Heart left ventricle (tissue), 16 donors: ENCODE data around the gene MCTP2. TPM values are rescaled to one million over a fixed set of nuclear protein-coding genes. Genes with fewer than 3 reads are reported as not detected.
"Not testable (repeated sequence)": the region's sequence is repeated elsewhere in the genome, so short reads cannot be mapped to it uniquely, and the experiment has no call there.

Experiments used
- ATAC-seq, 4 donors: fragments of 200-7000 bp; cut with Tn5 transposase; one replicate each; pipeline ENCODE4 v1.9.1; 2020 to 2022; ENCODE audit warnings: moderate library complexity in 4 of 4, mild to moderate bottlenecking in 3 of 4, moderate number of reproducible peaks in 1 of 4
- DNase-seq, 5 donors: peaks; one replicate each; pipeline ENCODE4 v3.0.0-alpha.2; 2020
- H3K27ac ChIP-seq, 12 donors: fragments of 200-600 bp; sonication (generic) in 4 of 12; one replicate each; pipeline versions ENCODE4 v1.5.0 to v1.8.0; 2016 to 2022; ENCODE audit warnings: mild to moderate bottlenecking in 2 of 12
- H3K27me3 ChIP-seq, 9 donors: fragments of 200-600 bp; sonication (generic) in 2 of 9; one replicate each; pipeline versions ENCODE4 v1.5.1 to v1.8.0; 2016 to 2022; ENCODE audit warnings: mild to moderate bottlenecking in 3 of 9
- H3K36me3 ChIP-seq, 9 donors: fragments of 200-600 bp; sonication (generic) in 2 of 9; one replicate each; pipeline versions ENCODE4 v1.5.0 to v1.8.0; 2018 to 2022; ENCODE audit warnings: mild to moderate bottlenecking in 2 of 9
- H3K4me1 ChIP-seq, 12 donors: fragments of 200-600 bp; sonication (generic) in 4 of 12; one replicate each; pipeline versions ENCODE4 v1.5.0 to v1.8.0; 2016 to 2022; ENCODE audit warnings: mild to moderate bottlenecking in 3 of 12
- H3K4me3 ChIP-seq, 12 donors: fragments of 200-600 bp; sonication (generic) in 4 of 12; one replicate each; pipeline versions ENCODE4 v1.5.0 to v1.8.0; 2017 to 2022; ENCODE audit warnings: mild to moderate bottlenecking in 9 of 12, moderate library complexity in 4 of 12
- H3K9me3 ChIP-seq, 12 donors: fragments of 200-600 bp; sonication (generic) in 4 of 12; one replicate each; pipeline versions ENCODE4 v1.5.0 to v1.8.0; 2016 to 2022; ENCODE audit warnings: mild to moderate bottlenecking in 1 of 12
- CTCF ChIP-seq, 12 donors: fragments of 200-600 bp; sonication (generic) in 4 of 12; IDR thresholded peaks; one replicate each; pipeline versions ENCODE4 v1.5.0 to v1.8.0; 2018 to 2022; ENCODE audit warnings: antibody characterized with exemption in 12 of 12, mild to moderate bottlenecking in 5 of 12
- POLR2A ChIP-seq, 2 donors: fragments of 450-650 bp; IDR thresholded peaks; one replicate each; pipeline ENCODE4 v1.6.1; 2017; ENCODE audit warnings: antibody characterized with exemption in 2 of 2, mild to moderate bottlenecking in 2 of 2, moderate library complexity in 2 of 2
- WGBS, 4 donors: extraction: QIAGEN DNeasy Blood & Tissue Kit in 2 of 4; methylation state at CpG; one replicate each; pipeline versions ENCODE4 v1.1.5 to v1.1.7; 2013 to 2018; 5-methylcytosine and 5-hydroxymethylcytosine counted together
- intact Hi-C, 10 donors: fragments of 100-400 bp; cut with DNase I; formaldehyde crosslinking; loops; one replicate each; pipeline versions ENCODE4 v1.11.1 to v1.14.2; 2022
- polyA plus RNA-seq, 2 donors: library from polyadenylated mRNA; stranded (reverse); fragments of 200-250 nt; gene quantifications; one replicate each; pipeline ENCODE4 v1.2.3, GENCODE V29; 2013
- total RNA-seq, 9 donors: library from RNA; depleted of rRNA in 2 of 9; stranded (reverse); fragments of >200 nt in 2 of 9; fragmentation: NEBNext Ultra II Directional in 3 of 9; extraction: Animal tissue kit (Norgen Biotek cat#: 25700) in 3 of 9; gene quantifications; one replicate each; pipeline versions ENCODE4 v1.1.0 to v1.2.4, GENCODE V29; 2016 to 2023
- donor health status: ischemic (EF 13 %, LVEDD 7.1; RV severe dilation, severe dysfunction).
- donor health status: healthy with polysubstance abuse.
- donor health status: DM: no; HTN: yes; CAD: no.
- donor health status: DM: no; HTN: no; CAD: no.
- donor health status: ischemic (EF 25% LVEDD 6.9; RV normal size, moderate dysfunction).
- donor health status: ischemic (EF 25% LVEDD 5.7; RV mildly dilated, moderate dysfunction).
- donor health status: healthy.
- donor health status: DM: yes; HTN: yes; CAD: no.
- donor health status: ischemic (EF 35%, LVEDD 5.7; RV mildly dilated, moderate dysfunction).
- donor health status: nonischemic (EF 11% LVEDD 7.7; RV severe dilation, severe dysfunction).
- donor health status: DM: yes; HTN: yes; CAD: no.
- donor health status: PGD.
- donor health status: ischemic (EF 29% LVEDD 5.4; RV normal size, mild dysfunction).
- donor health status: nonischemic (EF 23%, LVEDD 6.1; RV moderate dilation, normal function).

The MCTP2 gene
- total and polyA plus RNA-seq, 11 donors = 0.35 to 12.1 (median 2.0) TPM

DNA sequence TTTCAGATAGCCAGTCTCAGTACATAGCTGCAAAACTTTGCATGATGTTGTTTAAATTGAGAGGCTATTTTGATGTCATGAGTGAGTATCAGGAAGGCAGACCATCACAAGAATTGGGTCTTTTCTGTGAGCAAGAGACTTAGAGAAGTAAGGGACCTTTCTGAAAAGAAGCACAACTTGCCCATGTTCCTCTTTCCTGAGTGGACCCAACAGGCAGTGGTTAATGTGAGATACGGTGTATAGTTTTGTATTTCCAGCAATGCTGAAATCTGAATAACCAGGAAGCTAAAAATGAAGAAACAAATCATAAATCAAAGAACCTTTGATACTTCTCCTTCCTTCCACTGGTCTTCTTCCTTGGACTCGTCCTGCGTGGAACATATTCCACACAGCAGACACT, 25.1 kb downstream of the MCTP2 start:
- Histone ChIP-seq H3K4me3 (no peak overlapping the region), H3K4me1 (peaks cover 0 to 36% (median 0%) of the 10 kb centered on the region in 12 donors), H3K9me3 (peaks cover 0 to 3% (median 0%) of the 10 kb centered on the region in 12 donors), H3K27ac (no peak overlapping the region), H3K27me3 (peaks cover 0 to 5% (median 0%) of the 10 kb centered on the region in 9 donors), H3K36me3 (no peaks in the 10 kb centered on the region)
- ATAC-seq (no peak), DNase-seq (no peak)
- 78 to 90% (median 85%) methylated on average over 3 of the region's 3 CpGs for whole genome bisulfite sequencing, 4 donors
- TF ChIP-seq CTCF (IDR thresholded peaks at IDR 0.05) = no peak
- TF ChIP-seq POLR2A (IDR thresholded peaks at IDR 0.05) = no peak
- intact Hi-C loops = loop anchor here in 1 of 10 donors (10.0 kb wide), 1 partner anchor 48 kb away; no protein-coding TSS in a partner anchor

DNA sequence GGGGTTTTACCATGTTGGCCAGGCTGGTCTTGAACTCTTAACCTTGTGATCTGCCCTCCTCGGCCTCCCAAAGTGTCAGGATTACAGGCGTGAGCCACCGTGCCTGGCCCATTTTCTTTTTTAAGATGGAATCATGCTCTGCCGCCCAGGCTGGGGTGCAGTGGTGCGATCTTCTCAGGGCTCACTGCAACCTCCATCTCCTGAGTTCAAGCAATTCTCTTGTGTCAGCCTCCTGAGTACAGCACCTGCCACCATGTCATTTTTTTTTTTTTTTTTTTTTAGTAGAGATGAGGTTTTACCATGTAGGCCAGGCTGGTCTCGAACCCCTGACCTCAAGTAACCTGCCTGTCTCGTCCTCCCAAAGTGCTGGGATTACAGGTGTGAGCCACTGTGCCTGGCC, 26.4 kb downstream of the MCTP2 start:
- H3K27me3 ChIP-seq, DNase-seq, H3K27ac ChIP-seq, H3K9me3 ChIP-seq, ATAC-seq, H3K36me3 ChIP-seq, H3K4me3 ChIP-seq: not testable (repeated sequence)
- 82 to 87% (median 85%) methylated on average over 7 of the region's 7 CpGs for WGBS, 4 donors
- intact Hi-C loops = loop anchor here in 1 of 10 donors (10.0 kb wide), 1 partner anchor 47 kb away; no protein-coding TSS in a partner anchor
- H3K4me1 ChIP-seq = peaks cover 0 to 32% (median 0%) of the 10 kb centered on the region in 12 donors

DNA sequence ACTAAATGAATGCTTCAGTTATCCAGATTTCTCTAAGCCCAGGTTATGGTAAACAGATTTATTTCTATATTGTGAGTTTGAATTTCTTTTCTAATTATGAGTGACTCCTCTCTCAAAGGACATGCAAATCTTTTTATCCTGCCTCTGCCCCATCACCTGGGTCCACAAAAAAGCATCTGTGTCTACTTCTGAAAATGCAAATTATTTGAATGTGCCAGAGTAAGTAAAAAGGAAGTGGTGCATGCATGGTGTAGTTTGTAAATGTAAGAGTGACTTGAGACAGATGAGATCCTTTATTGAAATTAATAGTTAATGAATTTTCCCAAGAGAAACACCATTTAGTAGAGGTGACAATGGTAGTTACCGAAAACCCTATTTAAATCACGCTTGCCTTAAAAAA, 26.9 kb downstream of the MCTP2 start:
- intact Hi-C loops = loop anchor here in 1 of 10 donors (10.0 kb wide), 1 partner anchor 47 kb away; no protein-coding TSS in a partner anchor
- no peaks in the 10 kb centered on the region for H3K36me3 ChIP-seq
- H3K27ac ChIP-seq = no peak overlapping the region
- H3K9me3 ChIP-seq = no peaks in the 10 kb centered on the region
- H3K4me3 ChIP-seq = no peak overlapping the region
- TF ChIP-seq POLR2A (IDR thresholded peaks at IDR 0.05) = no peak
- TF ChIP-seq CTCF (IDR thresholded peaks at IDR 0.05) = no peak
- ATAC-seq (no peak), DNase-seq (no peak)
- H3K4me1 ChIP-seq = peaks cover 0 to 28% (median 0%) of the 10 kb centered on the region in 12 donors
- H3K27me3 ChIP-seq = no peaks in the 10 kb centered on the region
- 92 to 95% (median 93%) methylated on average over 2 of the region's 2 CpGs for WGBS, 4 donors

- no peak overlapping the region for H3K4me3 ChIP-seq
- intact Hi-C loops = loop anchor here in 1 of 10 donors (10.0 kb wide), 1 partner anchor 46 kb away; no protein-coding TSS in a partner anchor
- no peak for DNase-seq
- H3K27me3 ChIP-seq = no peaks in the 10 kb centered on the region
- H3K27ac ChIP-seq = no peak overlapping the region
- H3K9me3 ChIP-seq = no peaks in the 10 kb centered on the region
- no peaks in the 10 kb centered on the region for H3K36me3 ChIP-seq
- peaks cover 0 to 23% (median 0%) of the 10 kb centered on the region in 12 donors for H3K4me1 ChIP-seq
- ATAC-seq = no peak
- 74 to 86% (median 85%) methylated on average over 1 of the region's 1 CpG for WGBS, 4 donors
- TF ChIP-seq CTCF (IDR thresholded peaks at IDR 0.05) (no peak), POLR2A (IDR thresholded peaks at IDR 0.05) (no peak)
Observed at GRCh38 chr15:94259121-94259751, 27.9 kb downstream of the MCTP2 start.
